GM20431 (cell line): Measurements from ENCODE around the gene SRPRB.

ENCODE experiments used
- in situ Hi-C: fragments of 300-500 bp; cut with MseI, MboI; formaldehyde crosslinking; loops from one replicate; pipeline ENCODE4 v1.15.0; 2020; ENCODE audit warnings: low sequenced_read_pairs; ENCODE audit not compliant: unreplicated experiment

Gene SRPRB

GRCh38 chr3:133821767-133822638 is 16.4 kb downstream of the SRPRB start:
- in situ Hi-C loops, result no loop called here

DNA sequence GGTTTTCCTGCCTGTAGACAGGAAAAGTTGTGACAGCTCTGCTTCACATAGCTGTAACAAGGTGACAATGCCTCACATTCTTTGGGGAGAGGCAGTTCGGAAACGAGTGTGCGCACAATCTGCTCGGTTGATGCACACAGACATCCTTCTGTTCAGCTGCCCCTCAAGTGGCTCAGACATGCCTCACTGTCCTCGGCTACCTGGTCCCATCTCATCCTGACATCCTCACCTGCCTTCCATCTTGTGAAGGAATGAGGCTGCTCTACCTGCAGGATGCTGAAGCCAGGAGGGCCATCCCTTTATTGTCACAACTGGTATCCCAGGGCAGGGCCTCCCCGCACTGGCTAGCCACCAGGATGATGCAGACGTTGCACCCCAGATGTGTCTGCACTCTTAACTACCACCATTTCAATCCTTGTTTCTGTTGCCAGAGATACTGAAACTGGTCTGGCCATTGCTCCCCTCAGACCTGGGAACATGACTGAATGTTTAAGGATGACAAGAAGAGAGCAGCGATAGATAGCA is 19.4 kb downstream of the SRPRB start:
- in situ Hi-C loops, result no loop called here

DNA sequence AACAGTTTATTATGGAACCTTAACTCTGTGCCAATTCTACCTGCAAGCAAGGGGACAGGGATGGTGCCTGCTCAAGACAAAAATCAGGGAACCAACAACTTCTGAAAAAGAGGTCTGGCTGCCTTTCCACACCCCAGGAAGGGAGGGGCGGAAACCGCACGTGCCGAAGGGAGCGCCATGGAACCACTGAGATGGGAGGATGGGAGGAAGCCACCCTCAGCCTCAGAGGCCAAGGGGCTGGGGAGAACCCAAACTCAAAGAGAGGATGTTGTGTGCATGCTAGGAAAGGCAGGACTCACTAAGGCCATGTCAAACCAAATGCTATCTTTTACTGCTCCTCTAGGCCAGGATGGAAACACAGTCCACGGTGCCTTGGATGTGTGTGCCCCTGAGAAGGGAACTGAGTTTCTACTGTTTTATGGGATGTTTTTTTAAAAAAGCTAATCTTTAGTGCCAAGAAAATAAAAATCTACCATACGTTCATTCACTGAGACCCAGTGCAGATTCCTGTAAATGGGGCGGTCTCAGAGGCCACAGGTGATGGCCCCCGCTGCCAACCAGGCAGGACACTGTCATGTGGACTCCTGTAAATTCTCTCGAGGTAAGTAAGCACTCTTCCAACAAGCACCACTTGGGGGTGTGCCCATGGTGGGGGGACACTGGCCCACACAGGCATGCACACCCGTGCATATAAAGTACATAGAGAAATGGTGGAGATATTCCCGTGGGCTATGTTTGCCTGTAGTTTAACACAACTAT is 20.5 kb downstream of the SRPRB start:
- in situ Hi-C loops, result no loop called here

DNA sequence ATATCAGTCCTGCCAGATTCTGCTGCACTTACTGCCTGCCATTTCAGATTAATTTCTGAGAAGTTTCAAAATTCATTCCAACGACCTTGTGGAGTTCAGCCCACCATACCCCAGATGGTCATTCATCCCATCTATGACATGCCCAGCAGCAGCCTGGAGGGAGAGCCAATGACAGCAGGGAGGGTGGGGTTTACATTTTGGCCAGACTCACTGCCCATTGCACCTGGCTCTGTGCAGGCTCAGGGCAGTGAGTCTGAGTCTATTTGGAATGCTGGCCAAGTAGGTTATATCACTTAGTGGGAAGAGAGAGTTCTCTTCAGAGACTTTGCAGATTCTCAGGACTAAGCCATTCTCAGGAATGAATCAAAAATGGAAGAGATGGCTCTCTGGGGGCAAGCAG is 21.5 kb downstream of the SRPRB start:
- in situ Hi-C loops, result no loop called here

- in situ Hi-C loops, result no loop called here
Observed at GRCh38 chr3:133827684-133828083, 22.1 kb downstream of the SRPRB start.

DNA sequence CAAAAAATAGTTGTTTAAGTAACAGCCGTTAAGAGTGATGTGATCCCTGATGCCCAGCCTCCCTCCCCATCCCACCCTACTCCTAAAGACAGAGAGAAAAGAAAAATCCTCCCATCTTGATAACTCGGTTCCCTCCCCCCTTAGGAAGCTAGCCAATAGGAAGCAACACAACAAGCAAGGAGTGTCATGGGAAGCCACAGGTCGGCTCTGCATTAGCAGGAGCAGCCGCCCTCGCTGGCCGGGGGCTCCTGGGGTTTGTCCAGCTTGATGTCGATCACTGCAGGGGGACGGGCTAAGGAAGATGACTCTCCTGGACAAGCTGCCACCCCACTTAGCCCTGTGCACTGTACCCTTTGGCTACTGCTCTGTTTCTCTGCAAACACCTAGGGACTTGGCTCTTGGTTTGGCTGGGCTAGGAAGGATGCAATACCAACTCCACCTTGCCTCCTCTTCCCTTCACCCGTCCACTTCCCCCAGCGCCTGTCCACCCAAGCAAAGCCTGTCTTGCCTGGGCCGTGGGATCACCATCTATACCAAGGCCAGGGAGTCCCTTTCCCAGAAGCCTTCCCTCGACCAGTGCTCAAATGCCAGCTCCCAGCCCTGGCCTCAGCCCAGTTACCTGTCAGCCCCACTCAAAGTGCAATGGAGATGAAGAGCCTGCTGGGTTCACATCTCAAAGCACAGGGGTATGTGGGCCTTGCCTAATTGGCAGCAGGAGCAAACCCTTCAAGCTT is 23.1 kb downstream of the SRPRB start:
- in situ Hi-C loops, result no loop called here

- in situ Hi-C loops, result no loop called here
Observed at GRCh38 chr3:133829310-133829707, 23.7 kb downstream of the SRPRB start.

- in situ Hi-C loops, result no loop called here
Observed at GRCh38 chr3:133830071-133830470, 24.5 kb downstream of the SRPRB start.

DNA sequence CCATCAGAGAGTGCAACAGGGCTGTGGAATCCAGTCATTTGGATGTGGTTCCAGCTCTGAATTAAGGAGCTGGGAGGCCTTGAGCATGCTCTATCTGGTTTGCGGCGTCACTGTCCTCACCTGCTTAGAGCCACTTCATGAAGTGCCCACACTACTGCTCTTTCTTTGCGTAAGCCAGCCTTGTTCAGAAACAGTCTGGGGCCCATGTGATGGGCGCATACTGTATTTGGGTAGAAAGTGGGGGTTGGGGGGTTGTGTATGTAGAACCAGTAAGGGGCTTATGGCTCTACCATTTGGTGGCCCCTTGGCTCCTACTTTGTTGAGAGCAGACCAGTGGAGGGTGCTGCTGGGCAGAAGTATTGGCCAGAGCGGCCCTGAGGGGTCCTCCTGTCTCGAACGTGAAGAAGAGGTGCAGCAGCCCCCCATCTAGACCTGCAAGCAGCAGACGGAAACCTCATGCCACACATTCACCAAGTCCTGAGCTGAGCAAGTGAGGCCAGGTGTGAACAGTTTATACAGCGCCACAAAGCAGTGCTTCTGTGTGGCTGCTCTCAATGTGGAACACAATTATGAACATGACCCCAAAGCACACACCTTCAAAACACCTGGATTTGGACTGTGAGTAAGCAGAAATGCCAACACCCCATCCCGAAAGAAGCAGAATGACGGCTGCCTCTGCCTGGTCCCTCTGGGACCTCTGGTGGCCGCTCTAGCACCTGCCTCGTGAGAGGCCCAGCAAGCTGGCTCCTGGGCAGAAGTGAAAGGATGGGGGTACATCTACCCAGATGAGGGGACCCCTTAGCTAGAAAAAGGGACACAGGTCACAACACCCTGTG is 26.6 kb downstream of the SRPRB start:
- in situ Hi-C loops, result no loop called here

GRCh38 chr3:133832802-133833144 is 27.2 kb downstream of the SRPRB start:
- in situ Hi-C loops, result no loop called here

DNA sequence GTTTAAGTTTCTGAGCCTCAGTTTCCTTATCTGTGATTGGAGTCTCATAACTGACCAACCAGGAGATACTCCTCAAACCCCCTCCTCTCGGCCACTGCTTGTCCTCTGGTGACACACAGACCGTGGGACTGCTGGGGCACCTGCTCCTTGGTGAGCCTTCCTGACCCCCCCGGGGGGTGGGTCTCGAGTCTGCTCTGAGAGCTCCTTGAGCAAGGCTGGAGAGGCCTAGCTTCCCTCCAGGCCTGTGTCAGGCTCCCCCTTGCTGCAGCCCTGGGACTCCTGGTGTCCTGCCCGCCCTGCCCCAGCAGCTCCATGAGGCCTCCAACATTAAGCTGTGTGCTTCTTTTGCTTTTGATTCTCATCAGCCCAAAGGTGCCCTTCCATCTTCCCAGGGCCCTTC is 27.7 kb downstream of the SRPRB start:
- in situ Hi-C loops, result no loop called here

GRCh38 chr3:133833880-133834620 is 28.4 kb downstream of the SRPRB start:
- in situ Hi-C loops, result no loop called here

DNA sequence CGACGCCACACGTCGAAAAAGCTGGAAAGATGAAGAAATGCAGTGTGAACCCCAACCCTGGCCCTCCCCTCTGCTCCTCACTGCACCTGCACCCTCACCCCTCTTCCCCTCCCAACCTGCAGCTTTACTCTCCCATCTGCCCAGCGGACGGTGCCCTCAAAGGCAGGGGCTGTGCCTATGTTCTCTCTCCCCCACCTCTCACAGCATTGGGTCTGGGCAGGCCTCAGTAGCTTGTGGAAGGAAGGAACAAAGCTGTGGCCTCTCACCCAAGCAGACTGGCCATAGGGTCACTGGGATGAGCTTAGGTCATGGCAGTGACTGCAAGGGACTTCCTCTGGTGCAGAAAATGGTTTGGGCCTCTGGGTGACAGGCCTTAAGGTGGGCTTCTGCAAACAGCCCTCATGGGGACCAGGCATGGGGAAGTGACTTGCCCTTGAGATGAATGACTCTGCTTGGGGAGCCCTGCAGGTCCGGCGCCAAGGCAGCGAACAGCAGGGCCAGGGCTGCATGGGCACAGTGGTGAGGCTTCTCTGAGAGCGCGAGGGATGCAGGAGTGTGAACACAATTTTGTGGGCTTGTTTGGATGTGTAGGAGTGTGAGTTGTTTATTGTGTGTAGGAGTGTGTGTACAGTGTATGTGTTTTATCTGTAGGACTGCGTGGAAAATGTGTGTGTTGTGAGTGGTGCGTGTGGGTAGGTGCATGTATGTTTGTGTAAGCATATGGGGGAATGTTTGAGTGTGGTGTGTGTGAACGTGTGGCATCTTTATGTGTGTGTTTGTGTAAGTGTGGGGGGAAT is 29.2 kb downstream of the SRPRB start:
- in situ Hi-C loops, result no loop called here

- in situ Hi-C loops, result no loop called here
Observed at GRCh38 chr3:133835418-133835743, 29.8 kb downstream of the SRPRB start.

- in situ Hi-C loops, result no loop called here
Observed at GRCh38 chr3:133835961-133836360, 30.3 kb downstream of the SRPRB start.

- in situ Hi-C loops, result no loop called here
Observed at GRCh38 chr3:133836497-133837158, 31.0 kb downstream of the SRPRB start.

DNA sequence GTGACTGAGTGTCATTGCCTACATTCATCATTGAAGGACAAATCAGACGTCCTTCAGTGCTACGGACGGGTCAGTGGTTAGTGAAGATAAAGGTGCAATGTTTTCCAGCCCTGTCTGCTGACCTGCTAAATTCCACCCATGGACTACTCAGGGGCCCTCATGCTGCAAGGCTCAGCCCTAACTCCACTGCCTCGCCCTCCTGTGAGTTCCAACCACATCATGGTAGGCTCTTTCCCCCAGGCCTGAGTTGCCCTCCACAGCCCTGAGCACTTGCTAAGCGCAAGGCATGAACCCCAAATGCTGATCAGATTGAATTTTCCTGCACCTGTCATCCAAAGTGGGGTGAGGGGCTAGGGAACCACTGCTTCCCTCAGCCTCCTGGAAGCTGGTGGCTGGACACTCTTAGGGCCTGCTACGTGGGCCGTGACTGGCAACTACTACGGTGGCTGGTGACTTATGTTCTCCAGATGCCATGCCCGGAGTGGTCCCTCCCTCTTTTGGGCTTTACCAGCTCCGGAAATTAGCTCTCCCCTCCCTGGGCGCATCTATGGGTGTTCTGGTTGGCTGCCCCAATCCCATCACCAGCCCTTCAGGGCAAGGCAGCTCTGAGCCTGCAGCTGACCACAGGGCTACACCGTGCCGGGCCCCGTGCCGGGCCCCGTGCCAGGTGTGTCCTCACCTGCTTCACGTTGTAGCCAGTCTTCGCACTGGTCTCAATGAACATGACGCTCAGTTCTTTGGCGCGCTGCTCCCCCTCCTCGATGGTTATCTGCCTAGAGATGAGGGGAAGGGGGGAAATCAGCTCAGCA is 32.1 kb downstream of the SRPRB start:
- in situ Hi-C loops, result no loop called here
